Pancreas (tissue), 10 donors: Measurements from ENCODE around the gene VPS25. TPM values are rescaled to one million over a fixed set of nuclear protein-coding genes. Genes with fewer than 3 reads are reported as not detected.
A peak's percentile ranks its signal among the peaks of the same experiment; 100 is the strongest.

Experiments used
- ATAC-seq, 4 donors: fragments of 200-7000 bp; cut with Tn5 transposase; one replicate each; pipeline versions ENCODE4 v1.8.0 to v1.9.1; 2020; ENCODE audit warnings: mild to moderate bottlenecking in 4 of 4, moderate library complexity in 4 of 4
- DNase-seq, 6 donors: peaks; one replicate each; pipeline ENCODE4 v3.0.0-alpha.2; 2020
- FAIRE-seq: peaks from 2 replicates; lab custom pipeline; 2012; peaks lifted over from hg19 to GRCh38; lab: Jason Lieb, UNC
- H3K27ac ChIP-seq, 4 donors: fragments of 200-600 bp; sonication (generic); 1 replicate in 3 of 4; 2 replicates in 1 of 4; pipeline versions ENCODE4 v1.5.0 to v1.8.0; 2020
- H3K27me3 ChIP-seq, 4 donors: fragments of 200-600 bp; one replicate each; pipeline ENCODE4 v1.8.0; 2021
- H3K36me3 ChIP-seq, 3 donors: fragments of 200-600 bp; sonication (generic) in 1 of 3; one replicate each; pipeline versions ENCODE4 v1.5.0 to v1.8.0; 2020 to 2021
- H3K4me1 ChIP-seq, 3 donors: fragments of 200-600 bp; one replicate each; pipeline ENCODE4 v1.8.0; 2021
- H3K4me3 ChIP-seq, 4 donors: fragments of 200-600 bp; sonication (generic) in 2 of 4; one replicate each; pipeline versions ENCODE4 v1.5.0 to v1.8.0; 2020 to 2021
- H3K9me3 ChIP-seq, 4 donors: fragments of 200-600 bp; one replicate each; pipeline ENCODE4 v1.8.0; 2021
- CTCF ChIP-seq, 4 donors: fragments of 200-600 bp; sonication (generic) in 3 of 4; IDR thresholded peaks; one replicate each; pipeline versions ENCODE4 v1.5.0 to v1.8.0; 2021; ENCODE audit warnings: antibody characterized with exemption in 4 of 4
- WGBS, 2 donors: extraction: QIAGEN DNeasy Blood & Tissue Kit; methylation state at CpG; one replicate each; pipeline ENCODE4 v1.1.7; 2013; 5-methylcytosine and 5-hydroxymethylcytosine counted together
- intact Hi-C, 3 donors: fragments of 100-400 bp; cut with DNase I; formaldehyde crosslinking; loops; one replicate each; pipeline versions ENCODE4 v1.11.1 to v1.14.2; 2022
- polyA plus RNA-seq, 2 donors: library from polyadenylated mRNA; stranded (reverse); fragments of 200-250 nt; gene quantifications; one replicate each; pipeline ENCODE4 v1.2.3, GENCODE V29; 2013
- total RNA-seq, 6 donors: library from RNA; stranded (reverse); fragmentation: NEBNext Ultra II Directional in 4 of 6; extraction: Animal tissue kit (Norgen Biotek cat#: 25700) in 4 of 6; gene quantifications; one replicate each; pipeline versions ENCODE4 v1.2.1 to v1.2.4, GENCODE V29; 2021 to 2023
- donor health status: healthy with polysubstance abuse.
- donor health status: DM: no; HTN: no; CAD: no; lungs with moderate emphysema.
- donor health status: DM: no; HTN: no; CAD: no.
- donor health status: control.
- donor health status: control.
- donor health status: Bipolar disorder and iron deficiency.
- donor health status: DM: yes; HTN: yes; CAD: no.
- donor health status: DM: no; HTN: no; CAD: no.
- donor health status: DM: no; HTN: no; CAD: no.
- donor health status: DM: yes; HTN: yes; CAD: no.

VPS25 gene
- total and polyA plus RNA-seq, 8 donors: 18.1 to 46.9 (median 26.0) TPM

GRCh38 chr17:42748908-42749798, 24.1 kb upstream of the VPS25 start:
- H3K9me3 ChIP-seq: no peaks in the 10 kb centered on the region
- no peak overlapping the region for H3K4me3 ChIP-seq
- no peaks in the 10 kb centered on the region for H3K27me3 ChIP-seq
- H3K4me1 ChIP-seq: peaks cover 0 to 4% (median under 1%) of the 10 kb centered on the region in 3 donors
- FAIRE-seq: no peak
- ATAC-seq: no peak
- H3K27ac ChIP-seq: no peak overlapping the region
- WGBS, 2 donors: 66 to 70% methylated on average over 11 of the region's 11 CpGs
- no peaks in the 10 kb centered on the region for H3K36me3 ChIP-seq
- intact Hi-C loops: no loop called here
- no peak for DNase-seq
- no peak for TF ChIP-seq CTCF (IDR thresholded peaks at IDR 0.05)

GRCh38 chr17:42750739-42751344, 22.4 kb upstream of the VPS25 start:
- intact Hi-C loops: no loop called here
- DNase-seq: no peak
- no peak overlapping the region for H3K27ac ChIP-seq
- 36 to 48% methylated on average over 3 of the region's 3 CpGs for WGBS, 2 donors
- ATAC-seq: peak in 1 of 4 donors; percentile 60
- no peak for TF ChIP-seq CTCF (IDR thresholded peaks at IDR 0.05)
- H3K36me3 ChIP-seq: no peaks in the 10 kb centered on the region
- no peak for FAIRE-seq
- H3K27me3 ChIP-seq: no peaks in the 10 kb centered on the region
- no peaks in the 10 kb centered on the region for H3K9me3 ChIP-seq
- no peak overlapping the region for H3K4me3 ChIP-seq
- H3K4me1 ChIP-seq: no peaks in the 10 kb centered on the region

GRCh38 chr17:42751628-42752027, 21.6 kb upstream of the VPS25 start:
- H3K9me3 ChIP-seq: no peaks in the 10 kb centered on the region
- 62 to 64% methylated on average over 7 of the region's 7 CpGs for WGBS, 2 donors
- intact Hi-C loops: no loop called here

GRCh38 chr17:42754782-42755181, 18.5 kb upstream of the VPS25 start:
- Histone ChIP-seq H3K4me3 (no peak overlapping the region), H3K27ac (no peak overlapping the region), H3K4me1 (no peaks in the 10 kb centered on the region), H3K36me3 (no peaks in the 10 kb centered on the region), H3K9me3 (no peaks in the 10 kb centered on the region), H3K27me3 (no peaks in the 10 kb centered on the region)
- ATAC-seq (peak in 2 of 4 donors; percentile 41 to 49), FAIRE-seq (no peak), DNase-seq (no peak)
- 66 to 82% methylated on average over 3 of the region's 3 CpGs for WGBS, 2 donors
- TF ChIP-seq CTCF (IDR thresholded peaks at IDR 0.05): no peak
- intact Hi-C loops: no loop called here

More at GRCh38 chr17:42751628-42752027, 21.6 kb upstream of the VPS25 start:
- H3K27me3 ChIP-seq: no peaks in the 10 kb centered on the region
- FAIRE-seq: no peak
- no peak for DNase-seq
- ATAC-seq: no peak
- no peak overlapping the region for H3K27ac ChIP-seq
- no peaks in the 10 kb centered on the region for H3K36me3 ChIP-seq
- TF ChIP-seq CTCF (IDR thresholded peaks at IDR 0.05): no peak
- no peaks in the 10 kb centered on the region for H3K4me1 ChIP-seq
- H3K4me3 ChIP-seq: no peak overlapping the region
